ENCODE measurements around the gene CRYZ.
"Not testable (repeated sequence)": the region's sequence is repeated elsewhere in the genome, so short reads cannot be mapped to it uniquely, and the experiment has no call there.

CRYZ gene

GRCh38 chr1:74748960-74749359, 16.1 kb upstream of the CRYZ start:
- ATAC-seq = no peak
- TF ChIP-seq TOX (CRISPR knock-in tag; IDR thresholded peaks at IDR 0.05; ENCODE audit: borderline replicate concordance) = no peak
- TF ChIP-seq ZNF8 (CRISPR knock-in tag; IDR thresholded peaks at IDR 0.05) = no peak

- ATAC-seq = not testable (repeated sequence)
Observed at GRCh38 chr1:74745247-74745646, 12.4 kb upstream of the CRYZ start.

GRCh38 chr1:74740307-74740980, 7.6 kb upstream of the CRYZ start:
- not testable (repeated sequence) for ATAC-seq

- ATAC-seq = no peak
- TF ChIP-seq TSHZ2 (CRISPR knock-in tag; IDR thresholded peaks at IDR 0.05) (no peak), TCF4 (CRISPR knock-in tag; IDR thresholded peaks at IDR 0.05; ENCODE audit: borderline replicate concordance) (no peak), ZNF8 (CRISPR knock-in tag; IDR thresholded peaks at IDR 0.05) (no peak), ZNF70 (CRISPR knock-in tag; IDR thresholded peaks at IDR 0.05) (no peak), PPARA (CRISPR knock-in tag; IDR thresholded peaks at IDR 0.05; ENCODE audit: borderline replicate concordance) (no peak), ZFP3 (CRISPR knock-in tag; IDR thresholded peaks at IDR 0.05) (no peak), GLIS3 (CRISPR knock-in tag; IDR thresholded peaks at IDR 0.05) (no peak), ZC3H10 (CRISPR knock-in tag; IDR thresholded peaks at IDR 0.05) (no peak), PATZ1 (CRISPR knock-in tag; IDR thresholded peaks at IDR 0.05; ENCODE audit: borderline replicate concordance) (no peak), ZNF565 (CRISPR knock-in tag; conservative IDR thresholded peaks at IDR 0.05; ENCODE audit: low read depth) (no peak)
Observed at GRCh38 chr1:74737333-74737732, 4.5 kb upstream of the CRYZ start.

GRCh38 chr1:74733604-74734484, 994 bp upstream of the CRYZ start:
- ATAC-seq = peak; percentile 62

GRCh38 chr1:74732071-74732946, 541 bp downstream of the CRYZ start:
- peak; percentile 53 for ATAC-seq

More at GRCh38 chr1:74733604-74734484, 994 bp upstream of the CRYZ start:
- TF ChIP-seq ZNF8 (CRISPR knock-in tag; IDR thresholded peaks at IDR 0.05) = no peak
- TF ChIP-seq ISL1 (CRISPR knock-in tag; IDR thresholded peaks at IDR 0.05) = no peak
- no peak for TF ChIP-seq ESRRG (CRISPR knock-in tag; IDR thresholded peaks at IDR 0.05)
- TF ChIP-seq ZC3H10 (CRISPR knock-in tag; IDR thresholded peaks at IDR 0.05) = no peak
- TF ChIP-seq PPARA (CRISPR knock-in tag; IDR thresholded peaks at IDR 0.05; ENCODE audit: borderline replicate concordance) = no peak
- TF ChIP-seq TOX (CRISPR knock-in tag; IDR thresholded peaks at IDR 0.05; ENCODE audit: borderline replicate concordance) = no peak
- TF ChIP-seq GLIS3 (CRISPR knock-in tag; IDR thresholded peaks at IDR 0.05) = no peak
- no peak for TF ChIP-seq SNAI2 (CRISPR knock-in tag; IDR thresholded peaks at IDR 0.05)
- no peak for TF ChIP-seq CREB5 (CRISPR knock-in tag; IDR thresholded peaks at IDR 0.05; ENCODE audit: low read depth)
